Gastrocnemius medialis (tissue), 4 donors: ENCODE measurements around the gene SLC22A1. TPM values are rescaled to one million over a fixed set of nuclear protein-coding genes. Genes with fewer than 3 reads are reported as not detected.
"Not testable (repeated sequence)": the region's sequence is repeated elsewhere in the genome, so short reads cannot be mapped to it uniquely, and the experiment has no call there.

Experiments
- ATAC-seq, 2 donors: fragments of 150-250 bp; one replicate each; pipeline ENCODE4 v1.9.1; 2016
- DNase-seq, 2 donors: peaks; one replicate each; pipeline ENCODE4 v3.0.0-alpha.2; 2019
- H3K27ac ChIP-seq, 4 donors: fragments of 200-600 bp; sonication (generic); 1 replicate in 1 of 4; 2 replicates in 3 of 4; pipeline ENCODE4 v1.5.1; 2016 to 2018; ENCODE audit warnings: mild to moderate bottlenecking in 2 of 4, moderate library complexity in 1 of 4
- H3K27me3 ChIP-seq, 3 donors: fragments of 200-600 bp; sonication (generic) in 2 of 3; 1 replicate in 1 of 3; 2 replicates in 2 of 3; pipeline versions ENCODE4 v1.5.1 to v1.6.0; 2016 to 2019; ENCODE audit warnings: mild to moderate bottlenecking in 1 of 3, moderate library complexity in 1 of 3
- H3K36me3 ChIP-seq, 2 donors: fragments of 200-600 bp; sonication (generic) in 1 of 2; one replicate each; pipeline ENCODE4 v1.5.1; 2017 to 2018
- H3K4me1 ChIP-seq, 2 donors: fragments of 200-600 bp; sonication (generic) in 1 of 2; one replicate each; pipeline ENCODE4 v1.5.1; 2016 to 2017; ENCODE audit warnings: mild to moderate bottlenecking in 2 of 2
- H3K4me3 ChIP-seq, 4 donors: fragments of 200-600 bp; sonication (generic) in 3 of 4; 1 replicate in 1 of 4; 2 replicates in 3 of 4; pipeline ENCODE4 v1.5.1; 2016 to 2019; ENCODE audit warnings: mild to moderate bottlenecking in 2 of 4
- H3K9me3 ChIP-seq, 3 donors: fragments of 200-600 bp; sonication (generic) in 2 of 3; 1 replicate in 1 of 3; 2 replicates in 2 of 3; pipeline ENCODE4 v1.5.1; 2016 to 2019
- POLR2A ChIP-seq, 2 donors: fragments of 450-650 bp; IDR thresholded peaks; one replicate each; pipeline ENCODE4 v1.6.1; 2017; ENCODE audit warnings: antibody characterized with exemption in 2 of 2, mild to moderate bottlenecking in 2 of 2, moderate library complexity in 2 of 2
- in situ Hi-C, 4 donors: fragments of 200-750 bp; cut with MboI; loops; one replicate each; pipeline versions ENCODE4 v1.15.0 to v1.8.0; 2017; ENCODE audit warnings: low sequenced_read_pairs in 4 of 4
- intact Hi-C: fragments of 100-400 bp; cut with DNase I; formaldehyde crosslinking; loops from one replicate; pipeline ENCODE4 v1.15.1; 2023; ENCODE audit warnings: low total_unique reads
- total RNA-seq, 4 donors: library from RNA; depleted of rRNA; stranded (reverse); fragments of >200 nt; gene quantifications; one replicate each; pipeline versions ENCODE4 v1.1.0 to v1.2.3, GENCODE V29; 2016
- TF ChIP-seq, protein P1 (sequence below), 5 experiments: fragments of 450-650 bp in 3 of 5; fragments of 200-600 bp in 2 of 5; sonication (generic) in 2 of 5; IDR thresholded peaks in 4 of 5; conservative IDR thresholded peaks in 1 of 5; 1 replicate in 4 of 5; 2 replicates in 1 of 5; pipeline ENCODE4 v1.5.1; 2016 to 2019; ENCODE audit warnings: antibody characterized with exemption in 5 of 5, mild to moderate bottlenecking in 3 of 5, moderate library complexity in 3 of 5

SLC22A1 gene
- total RNA-seq, 4 donors from 2014 or later, result 0.78 to 1.4 (median 1.1) TPM

- no peak overlapping the region for H3K4me3 ChIP-seq
- no peak overlapping the region for H3K27ac ChIP-seq
- no peak for ATAC-seq
- TF ChIP-seq, protein P1, sequence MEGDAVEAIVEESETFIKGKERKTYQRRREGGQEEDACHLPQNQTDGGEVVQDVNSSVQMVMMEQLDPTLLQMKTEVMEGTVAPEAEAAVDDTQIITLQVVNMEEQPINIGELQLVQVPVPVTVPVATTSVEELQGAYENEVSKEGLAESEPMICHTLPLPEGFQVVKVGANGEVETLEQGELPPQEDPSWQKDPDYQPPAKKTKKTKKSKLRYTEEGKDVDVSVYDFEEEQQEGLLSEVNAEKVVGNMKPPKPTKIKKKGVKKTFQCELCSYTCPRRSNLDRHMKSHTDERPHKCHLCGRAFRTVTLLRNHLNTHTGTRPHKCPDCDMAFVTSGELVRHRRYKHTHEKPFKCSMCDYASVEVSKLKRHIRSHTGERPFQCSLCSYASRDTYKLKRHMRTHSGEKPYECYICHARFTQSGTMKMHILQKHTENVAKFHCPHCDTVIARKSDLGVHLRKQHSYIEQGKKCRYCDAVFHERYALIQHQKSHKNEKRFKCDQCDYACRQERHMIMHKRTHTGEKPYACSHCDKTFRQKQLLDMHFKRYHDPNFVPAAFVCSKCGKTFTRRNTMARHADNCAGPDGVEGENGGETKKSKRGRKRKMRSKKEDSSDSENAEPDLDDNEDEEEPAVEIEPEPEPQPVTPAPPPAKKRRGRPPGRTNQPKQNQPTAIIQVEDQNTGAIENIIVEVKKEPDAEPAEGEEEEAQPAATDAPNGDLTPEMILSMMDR (IDR thresholded peaks at IDR 0.05 in 4 of 5, conservative IDR thresholded peaks at IDR 0.05 in 1 of 5), result no peak
- no peak for TF ChIP-seq POLR2A (IDR thresholded peaks at IDR 0.05)
- peaks cover 0 to 7% of the 10 kb centered on the region in 2 donors for H3K36me3 ChIP-seq
- no peaks in the 10 kb centered on the region for H3K4me1 ChIP-seq
- no peak for DNase-seq
- no peaks in the 10 kb centered on the region for H3K9me3 ChIP-seq
- intact Hi-C loops (no loop called here), in situ Hi-C loops (no loop called here)
- H3K27me3 ChIP-seq, result no peaks in the 10 kb centered on the region
Measured at GRCh38 chr6:160162030-160162566, 40.5 kb downstream of the SLC22A1 start.

- intact Hi-C loops (no loop called here), in situ Hi-C loops (no loop called here)
- DNase-seq (no peak), ATAC-seq (no peak)
- TF ChIP-seq POLR2A (IDR thresholded peaks at IDR 0.05), result no peak
- TF ChIP-seq, protein P1 (IDR thresholded peaks at IDR 0.05 in 4 of 5, conservative IDR thresholded peaks at IDR 0.05 in 1 of 5), result no peak
- Histone ChIP-seq H3K27me3 (no peaks in the 10 kb centered on the region), H3K4me3 (no peak overlapping the region), H3K4me1 (no peaks in the 10 kb centered on the region), H3K36me3 (peaks cover 0 to 5% of the 10 kb centered on the region in 2 donors), H3K27ac (no peak overlapping the region), H3K9me3 (no peaks in the 10 kb centered on the region)
Measured at GRCh38 chr6:160163425-160163824, 41.8 kb downstream of the SLC22A1 start.

DNA sequence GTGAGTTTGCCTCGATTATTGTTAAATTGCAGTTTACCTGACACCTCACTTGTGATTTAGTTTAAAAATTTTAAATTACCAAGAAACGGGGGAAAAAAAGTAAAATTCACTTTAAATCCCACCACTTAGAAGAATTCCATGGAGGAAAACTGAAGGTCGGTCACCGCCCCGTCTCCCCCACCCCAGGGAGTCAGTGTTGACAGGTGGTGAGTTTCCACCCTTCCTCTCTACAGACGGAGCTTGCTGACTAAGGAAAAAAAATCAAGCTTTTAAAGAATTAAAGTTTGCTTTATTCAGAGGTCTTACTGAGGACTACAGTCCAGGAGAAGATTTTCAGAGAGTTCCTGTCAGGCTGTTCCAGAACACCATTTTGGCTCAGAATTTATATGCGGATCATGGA is 42.3 kb downstream of the SLC22A1 start:
- no peak for TF ChIP-seq POLR2A (IDR thresholded peaks at IDR 0.05)
- TF ChIP-seq, protein P1 (IDR thresholded peaks at IDR 0.05 in 4 of 5, conservative IDR thresholded peaks at IDR 0.05 in 1 of 5), result no peak
- Histone ChIP-seq H3K27ac (no peak overlapping the region), H3K9me3 (no peaks in the 10 kb centered on the region), H3K4me1 (no peaks in the 10 kb centered on the region), H3K27me3 (no peaks in the 10 kb centered on the region), H3K36me3 (peaks cover 0 to under 1% of the 10 kb centered on the region in 2 donors), H3K4me3 (no peak overlapping the region)
- intact Hi-C loops, result no loop called here
- no peak for ATAC-seq
- in situ Hi-C loops, result no loop called here
- no peak for DNase-seq

DNA sequence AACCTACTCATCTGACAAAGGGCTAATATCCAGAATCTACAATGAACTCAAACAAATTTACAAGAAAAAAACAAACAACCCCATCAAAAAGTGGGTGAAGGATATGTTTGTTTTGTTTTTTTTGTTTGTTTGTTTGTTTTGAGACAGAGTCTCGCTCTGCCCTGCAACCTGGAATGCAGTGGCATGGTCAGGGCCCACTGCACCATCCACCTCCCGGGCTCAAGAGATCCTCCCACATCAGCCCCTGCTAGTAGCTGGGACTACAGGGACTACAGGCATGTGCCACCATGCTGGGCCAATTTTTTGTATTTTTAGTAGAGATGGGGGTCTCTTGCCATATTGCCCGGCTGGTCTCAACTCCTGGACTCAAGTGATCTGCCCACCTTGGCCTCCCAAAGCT is 44.3 kb downstream of the SLC22A1 start:
- H3K36me3 ChIP-seq, in situ Hi-C loops, DNase-seq, H3K9me3 ChIP-seq, H3K4me3 ChIP-seq, intact Hi-C loops, H3K27ac ChIP-seq, H3K4me1 ChIP-seq, ATAC-seq, H3K27me3 ChIP-seq: not testable (repeated sequence)

DNA sequence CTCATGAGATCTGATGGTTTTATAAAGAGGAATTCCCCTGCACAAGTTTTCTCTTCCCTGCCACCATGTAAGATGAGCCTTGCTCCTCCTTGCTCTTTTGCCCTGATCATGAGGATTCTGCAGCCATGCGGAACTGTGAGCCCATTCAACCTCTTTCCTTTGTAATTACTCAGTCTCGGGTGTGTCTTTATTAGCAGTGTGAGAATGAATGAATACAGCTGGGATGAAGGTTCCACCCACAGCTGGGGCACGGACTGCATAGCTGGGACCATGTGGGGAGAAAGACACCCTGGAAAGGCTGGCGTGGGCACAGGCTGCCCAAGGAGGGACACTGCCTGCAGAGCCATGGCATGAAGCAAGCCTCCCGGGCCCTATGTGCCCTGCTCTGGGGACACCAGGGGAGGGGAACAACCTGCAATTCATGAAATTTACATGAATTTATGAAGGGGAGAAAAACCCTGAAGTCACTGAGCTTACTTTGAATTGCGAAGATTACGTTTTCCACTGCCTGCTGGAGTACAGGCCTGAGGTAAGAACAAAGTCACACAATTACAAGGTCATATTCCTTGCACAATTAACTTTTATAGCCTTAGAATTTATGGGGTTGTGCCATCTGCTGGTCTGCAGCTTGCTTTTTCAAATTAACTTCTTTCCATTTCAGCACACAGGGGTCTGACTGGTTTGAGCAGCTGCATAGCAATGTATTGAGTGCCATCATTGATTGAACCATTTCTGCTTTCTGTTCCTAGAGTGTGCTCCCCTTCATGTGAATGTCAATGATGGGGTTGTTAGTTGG is 46.2 kb downstream of the SLC22A1 start:
- TF ChIP-seq POLR2A (IDR thresholded peaks at IDR 0.05), result no peak
- TF ChIP-seq, protein P1 (IDR thresholded peaks at IDR 0.05 in 4 of 5, conservative IDR thresholded peaks at IDR 0.05 in 1 of 5), result no peak
- Histone ChIP-seq H3K4me1 (no peaks in the 10 kb centered on the region), H3K27ac (no peak overlapping the region), H3K27me3 (no peaks in the 10 kb centered on the region), H3K9me3 (no peaks in the 10 kb centered on the region), H3K4me3 (no peak overlapping the region), H3K36me3 (no peaks in the 10 kb centered on the region)
- ATAC-seq (no peak), DNase-seq (no peak)
- in situ Hi-C loops (no loop called here), intact Hi-C loops (no loop called here)
